ENCODE data around the gene HMGN2.
"Not testable (repeated sequence)": the region's sequence is repeated elsewhere in the genome, so short reads cannot be mapped to it uniquely, and the experiment has no call there.

DNA sequence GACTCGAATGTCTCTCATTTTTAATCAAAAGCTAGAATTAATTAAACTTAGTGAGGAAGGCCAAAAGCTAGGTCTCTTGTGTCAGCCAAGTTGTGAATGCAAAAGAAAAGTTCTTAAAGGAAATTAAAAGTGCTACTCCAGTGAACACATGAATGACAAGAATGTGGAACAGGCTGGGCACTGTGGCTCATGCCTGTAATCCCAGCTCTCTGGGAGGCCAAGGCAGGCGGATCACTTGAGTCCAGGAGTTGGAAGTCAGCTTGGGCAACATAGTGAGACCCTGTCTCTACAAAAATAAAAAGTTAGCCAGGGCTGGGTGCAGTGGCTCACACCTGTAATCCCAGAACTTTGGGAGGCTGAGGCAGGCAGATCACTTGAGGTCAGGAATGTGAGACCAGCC, 38.5 kb downstream of the HMGN2 start:
- not testable (repeated sequence) for TF ChIP-seq POLR2AphosphoS5, CTCF (IDR thresholded peaks at IDR 0.05)

All from prostate gland (tissue), 2 donors.